Mesenchymal stem cell (in vitro differentiated cells and primary cell): Measurements from ENCODE around the gene GPSM1. TPM values are rescaled to one million over a fixed set of nuclear protein-coding genes. Genes with fewer than 3 reads are reported as not detected.

Experiments
- DNase-seq: peaks from one replicate; pipeline ENCODE4 v3.0.0-alpha.2; 2013
- H2AFZ ChIP-seq: one replicate; pipeline ENCODE4 v1.6.1; 2013; ENCODE audit warnings: low read depth, mild to moderate bottlenecking, control low read depth, inconsistent platforms, low read length, moderate library complexity
- H2AK5ac ChIP-seq: 2 replicates; pipeline ENCODE4 v1.6.1; 2013; ENCODE audit warnings: low read length, moderate library complexity, mild to moderate bottlenecking, inconsistent platforms; ENCODE audit not compliant: severe bottlenecking
- H2BK120ac ChIP-seq: one replicate; pipeline ENCODE4 v1.6.1; 2013; ENCODE audit warnings: low read depth, mild to moderate bottlenecking, inconsistent platforms, low read length, moderate library complexity
- H2BK12ac ChIP-seq, 2 experiments: one replicate each; pipeline ENCODE4 v1.6.1; 2013; ENCODE audit warnings: inconsistent platforms in 2 of 2, low read length in 2 of 2, mild to moderate bottlenecking in 2 of 2, moderate library complexity in 2 of 2, control low read depth in 1 of 2
- H2BK15ac ChIP-seq: one replicate; pipeline ENCODE4 v1.6.1; 2013; ENCODE audit warnings: mild to moderate bottlenecking, low read depth, inconsistent platforms; ENCODE audit not compliant: poor library complexity, severe bottlenecking
- H2BK5ac ChIP-seq: 2 replicates; pipeline ENCODE4 v1.6.1; 2013; ENCODE audit warnings: low read depth, mild to moderate bottlenecking, low read length, control low read depth, inconsistent platforms; ENCODE audit not compliant: poor library complexity, severe bottlenecking
- H3K14ac ChIP-seq, 2 experiments: one replicate each; pipeline ENCODE4 v1.6.1; 2013; ENCODE audit warnings: inconsistent platforms in 2 of 2, low read length in 2 of 2, control low read depth in 1 of 2, mild to moderate bottlenecking in 1 of 2, moderate library complexity in 1 of 2
- H3K18ac ChIP-seq, 2 experiments: one replicate each; pipeline ENCODE4 v1.6.1; 2013; ENCODE audit warnings: inconsistent platforms in 2 of 2, low read length in 2 of 2, control low read depth in 1 of 2, low read depth in 1 of 2, mild to moderate bottlenecking in 1 of 2
- H3K23ac ChIP-seq, 2 experiments: one replicate each; pipeline ENCODE4 v1.6.1; 2013; ENCODE audit warnings: inconsistent platforms in 2 of 2, low read length in 2 of 2, mild to moderate bottlenecking in 2 of 2, moderate library complexity in 2 of 2, control low read depth in 1 of 2
- H3K27ac ChIP-seq: 2 replicates; pipeline ENCODE4 v1.5.1; 2013; ENCODE audit warnings: mild to moderate bottlenecking, moderate library complexity, low read length, control low read depth, inconsistent platforms; ENCODE audit not compliant: poor library complexity, severe bottlenecking
- H3K27me3 ChIP-seq, 2 experiments: 2 replicates each; pipeline versions ENCODE4 v1.6.1 to v1.7.0; 2013; ENCODE audit warnings: low read length in 2 of 2, mild to moderate bottlenecking in 2 of 2, moderate library complexity in 2 of 2, control low read depth in 1 of 2, inconsistent platforms in 1 of 2; ENCODE audit not compliant: control insufficient read depth in 1 of 2, insufficient read depth in 1 of 2
- H3K36me3 ChIP-seq, 2 experiments: 2 replicates each; pipeline versions ENCODE4 v1.6.1 to v1.7.0; 2013; ENCODE audit warnings: low read length in 2 of 2, control low read depth in 1 of 2, inconsistent platforms in 1 of 2, low read depth in 1 of 2, mild to moderate bottlenecking in 1 of 2; ENCODE audit not compliant: insufficient read depth in 2 of 2, control insufficient read depth in 1 of 2
- H3K4ac ChIP-seq, 2 experiments: one replicate each; pipeline ENCODE4 v1.6.1; 2013; ENCODE audit warnings: inconsistent platforms in 2 of 2, low read length in 2 of 2, mild to moderate bottlenecking in 2 of 2, moderate library complexity in 2 of 2, control low read depth in 1 of 2, low read depth in 1 of 2
- H3K4me1 ChIP-seq: 2 replicates; pipeline ENCODE4 v1.6.1; 2013; ENCODE audit warnings: low read depth, low read length, control low read depth; ENCODE audit not compliant: control insufficient read depth, insufficient read depth
- H3K4me2 ChIP-seq: 2 replicates; pipeline ENCODE4 v1.6.1; 2013; ENCODE audit warnings: low read length, mild to moderate bottlenecking, inconsistent platforms; ENCODE audit not compliant: poor library complexity, severe bottlenecking
- H3K4me3 ChIP-seq, 2 experiments: 2 replicates each; pipeline versions ENCODE4 v1.5.1 to v1.7.0; 2013; ENCODE audit warnings: low read length in 2 of 2, mild to moderate bottlenecking in 2 of 2, control low read depth in 1 of 2, low read depth in 1 of 2; ENCODE audit not compliant: insufficient read depth in 1 of 2
- H3K79me1 ChIP-seq: replicated peaks from 2 replicates; pipeline ENCODE4 v1.6.1; 2013; ENCODE audit warnings: mild to moderate bottlenecking, control low read depth, low read length, inconsistent platforms; ENCODE audit not compliant: poor library complexity, severe bottlenecking
- H3K9ac ChIP-seq: 2 replicates; pipeline ENCODE4 v1.7.0; 2013; ENCODE audit warnings: mild to moderate bottlenecking, low read length, moderate library complexity
- H3K9me3 ChIP-seq: 2 replicates; pipeline ENCODE4 v1.7.0; 2013; ENCODE audit warnings: mild to moderate bottlenecking, low read length; ENCODE audit not compliant: control insufficient read depth
- H4K8ac ChIP-seq: one replicate; pipeline ENCODE4 v1.6.1; 2013; ENCODE audit warnings: inconsistent platforms, mild to moderate bottlenecking, low read length, moderate library complexity
- H4K91ac ChIP-seq: one replicate; pipeline ENCODE4 v1.6.1; 2013; ENCODE audit warnings: mild to moderate bottlenecking, low read length, inconsistent platforms
- WGBS: methylation state at CpG from one replicate; pipeline ENCODE4 v1.1.7; 2013; ENCODE audit warnings: mixed read lengths; 5-methylcytosine and 5-hydroxymethylcytosine counted together
- polyA plus RNA-seq, 2 experiments: library from polyadenylated mRNA; stranded (reverse); fragments of 200-250 nt; gene quantifications; one replicate each; pipeline ENCODE4 v1.2.3, GENCODE V29; 2013

GPSM1 gene, protein sequence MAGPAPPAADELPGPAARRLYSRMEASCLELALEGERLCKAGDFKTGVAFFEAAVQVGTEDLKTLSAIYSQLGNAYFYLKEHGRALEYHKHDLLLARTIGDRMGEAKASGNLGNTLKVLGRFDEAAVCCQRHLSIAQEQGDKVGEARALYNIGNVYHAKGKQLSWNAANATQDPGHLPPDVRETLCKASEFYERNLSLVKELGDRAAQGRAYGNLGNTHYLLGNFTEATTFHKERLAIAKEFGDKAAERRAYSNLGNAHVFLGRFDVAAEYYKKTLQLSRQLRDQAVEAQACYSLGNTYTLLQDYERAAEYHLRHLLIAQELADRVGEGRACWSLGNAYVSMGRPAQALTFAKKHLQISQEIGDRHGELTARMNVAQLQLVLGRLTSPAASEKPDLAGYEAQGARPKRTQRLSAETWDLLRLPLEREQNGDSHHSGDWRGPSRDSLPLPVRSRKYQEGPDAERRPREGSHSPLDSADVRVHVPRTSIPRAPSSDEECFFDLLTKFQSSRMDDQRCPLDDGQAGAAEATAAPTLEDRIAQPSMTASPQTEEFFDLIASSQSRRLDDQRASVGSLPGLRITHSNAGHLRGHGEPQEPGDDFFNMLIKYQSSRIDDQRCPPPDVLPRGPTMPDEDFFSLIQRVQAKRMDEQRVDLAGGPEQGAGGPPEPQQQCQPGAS
- polyA plus RNA-seq (2013, experiment 1 of 2) = 37.1 TPM
- 35.2 TPM for polyA plus RNA-seq (2013, experiment 2 of 2)

DNA sequence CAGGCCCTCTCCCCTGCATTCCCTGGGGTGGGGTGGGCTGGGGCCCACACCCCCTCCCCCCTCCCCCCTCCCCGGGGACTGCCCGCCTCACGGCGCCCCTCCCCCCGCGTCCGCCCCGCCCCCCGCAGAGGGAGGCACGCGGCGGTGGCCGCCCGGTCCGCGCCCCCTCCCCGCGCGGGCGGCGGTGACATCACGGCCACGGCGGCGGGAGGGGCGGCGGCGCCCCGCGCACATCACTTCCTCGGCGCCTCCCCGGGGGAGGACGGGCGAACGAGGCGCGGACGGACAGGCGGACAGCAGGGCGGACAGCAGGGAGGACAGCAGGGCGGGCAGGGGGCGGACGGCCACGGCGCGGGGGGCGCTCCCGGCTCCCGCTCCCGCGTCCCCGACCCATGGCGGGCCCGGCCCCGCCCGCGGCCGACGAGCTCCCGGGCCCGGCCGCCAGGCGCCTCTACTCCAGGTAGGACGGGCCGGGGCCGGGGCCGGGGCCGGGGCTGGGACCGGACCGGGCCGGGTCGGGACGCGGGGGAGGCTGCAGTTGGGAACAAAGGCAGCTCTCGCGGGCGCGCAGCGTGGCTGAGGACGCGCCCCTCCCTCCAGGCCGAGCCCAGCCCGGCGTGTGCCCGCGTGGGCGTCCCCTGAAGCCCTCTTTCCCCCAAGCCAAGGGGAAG is at the start of gene GPSM1:
GPSM1 (plus strand) TSS at position 236 of the 671 bp plus-strand sequence; CDS start at position 393, 157 bp downstream.
- H2BK5ac ChIP-seq = peak within 1 kb of the TSS; percentile 77
- H2AFZ ChIP-seq = peak within 1 kb of the TSS; percentile 30
- DNase-seq = peak; percentile 55
- H3K9me3 ChIP-seq = no peaks in the 10 kb centered on the region
- WGBS = 1% methylated on average over 15 of the region's 88 CpGs
- peak within 1 kb of the TSS; percentile 99 for H2BK15ac ChIP-seq
- peak within 1 kb of the TSS; percentile 96 to 99 for H3K4ac ChIP-seq
- peaks cover 8% of the 10 kb centered on the region for H3K79me1 ChIP-seq
- peak within 1 kb of the TSS in 1 of 2 experiments; percentile 16 for H3K23ac ChIP-seq
- H3K27ac ChIP-seq = peak within 1 kb of the TSS; percentile 92
- H2BK12ac ChIP-seq = peak within 1 kb of the TSS; percentile 95 to 99
- H3K4me2 ChIP-seq = peak within 1 kb of the TSS; percentile 66
- peak within 1 kb of the TSS; percentile 75 to 96 for H3K4me3 ChIP-seq
- peak within 1 kb of the TSS; percentile 42 for H2AK5ac ChIP-seq
- H3K9ac ChIP-seq = peak within 1 kb of the TSS; percentile 91
- H3K4me1 ChIP-seq = peaks cover 63% of the 10 kb centered on the region
- peak within 1 kb of the TSS; percentile 99 for H2BK120ac ChIP-seq
- peak within 1 kb of the TSS; percentile 99 for H4K8ac ChIP-seq
- peaks cover 0 to 14% of the 10 kb centered on the region in 2 experiments for H3K27me3 ChIP-seq
- H3K18ac ChIP-seq = peak within 1 kb of the TSS; percentile 93 to 97
- H4K91ac ChIP-seq = peak within 1 kb of the TSS; percentile 99
- peak within 1 kb of the TSS; percentile 74 to 80 for H3K14ac ChIP-seq
- peaks cover 0 to 30% of the 10 kb centered on the region in 2 experiments for H3K36me3 ChIP-seq

DNA sequence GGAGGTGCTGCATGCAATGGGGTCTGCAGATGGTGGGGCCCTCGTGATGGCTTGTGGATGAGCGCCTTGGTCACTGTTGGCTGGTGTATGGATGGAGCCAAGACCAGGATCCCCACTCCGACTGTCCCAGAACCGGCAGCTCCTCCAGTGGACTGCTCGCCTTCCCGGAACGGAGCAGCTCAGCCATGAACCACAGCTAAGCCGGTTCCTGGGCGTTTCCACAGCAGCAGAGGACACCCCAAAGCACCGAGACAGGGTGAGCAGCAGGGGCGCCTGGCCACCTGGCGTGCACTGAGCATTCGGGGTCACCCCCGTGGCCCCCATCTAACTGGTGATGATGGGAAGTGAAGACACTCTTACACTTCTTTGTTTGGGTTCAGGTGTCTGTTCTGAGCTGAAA is 49.6 kb upstream of the GPSM1 start:
- no peak overlapping the region for H3K27ac ChIP-seq
- no peak overlapping the region for H2AFZ ChIP-seq
- H3K4ac ChIP-seq = no peak overlapping the region
- H2BK12ac ChIP-seq = no peak overlapping the region
- no peak overlapping the region for H4K8ac ChIP-seq
- no peaks in the 10 kb centered on the region for H3K79me1 ChIP-seq
- H3K9me3 ChIP-seq = peaks cover 15% of the 10 kb centered on the region
- H3K4me2 ChIP-seq = no peak overlapping the region
- H4K91ac ChIP-seq = no peak overlapping the region
- 84% methylated on average over 14 of the region's 14 CpGs for WGBS
- no peak overlapping the region for H2BK5ac ChIP-seq
- no peak overlapping the region for H2BK120ac ChIP-seq
- peaks cover 0 to 4% of the 10 kb centered on the region in 2 experiments for H3K36me3 ChIP-seq
- no peak overlapping the region for H2BK15ac ChIP-seq
- H2AK5ac ChIP-seq = no peak overlapping the region
- no peak overlapping the region for H3K14ac ChIP-seq
- DNase-seq = no peak
- no peak overlapping the region for H3K4me3 ChIP-seq
- peaks cover 5% of the 10 kb centered on the region for H3K4me1 ChIP-seq
- no peak overlapping the region for H3K18ac ChIP-seq
- no peak overlapping the region for H3K23ac ChIP-seq
- no peak overlapping the region for H3K9ac ChIP-seq
- H3K27me3 ChIP-seq = peaks cover 52 to 75% of the 10 kb centered on the region in 2 experiments

DNA sequence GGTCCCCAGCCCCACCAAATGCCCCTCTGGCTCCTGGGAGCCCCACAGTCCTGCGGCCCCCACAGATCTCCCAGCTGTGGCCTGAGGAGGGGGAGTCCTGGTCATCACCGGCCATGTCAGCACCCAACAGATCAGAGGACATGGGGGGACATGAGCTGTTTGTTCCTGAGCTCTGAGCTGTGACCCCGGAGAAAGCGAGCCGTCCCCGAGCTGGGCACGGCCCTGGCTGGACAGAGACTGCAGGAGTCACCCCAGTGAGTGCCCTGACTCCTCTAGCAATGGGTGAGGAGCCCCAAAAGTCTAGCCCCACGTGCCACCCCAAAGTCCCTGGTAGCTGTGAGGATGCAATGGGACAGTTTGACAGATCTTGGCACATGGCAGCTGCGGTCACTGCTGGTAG is 49.1 kb upstream of the GPSM1 start:
- Histone ChIP-seq H3K14ac (no peak overlapping the region), H3K4me3 (no peak overlapping the region), H2BK15ac (no peak overlapping the region), H3K4me1 (peaks cover 5% of the 10 kb centered on the region), H3K79me1 (no peaks in the 10 kb centered on the region), H2BK12ac (no peak overlapping the region), H4K91ac (no peak overlapping the region), H3K4ac (no peak overlapping the region), H2AK5ac (no peak overlapping the region), H3K4me2 (no peak overlapping the region), H3K27ac (no peak overlapping the region), H3K36me3 (peaks cover 0 to 4% of the 10 kb centered on the region in 2 experiments), H3K27me3 (peaks cover 52 to 74% of the 10 kb centered on the region in 2 experiments), H2BK120ac (no peak overlapping the region), H2AFZ (no peak overlapping the region), H3K9me3 (peaks cover 15% of the 10 kb centered on the region), H3K9ac (no peak overlapping the region), H3K18ac (no peak overlapping the region), H4K8ac (no peak overlapping the region), H3K23ac (no peak overlapping the region), H2BK5ac (no peak overlapping the region)
- no peak for DNase-seq
- 88% methylated on average over 9 of the region's 9 CpGs for WGBS
